ENCODE measurements around the gene LSR.

LSR gene

GRCh38 chr19:35224681-35225571 lies 23.9 kb upstream of the LSR start:
- peak overlapping the region; percentile 47; the same call in 1 of the 2 replicates for H3K9ac ChIP-seq (ENCODE audit: low read length)

DNA sequence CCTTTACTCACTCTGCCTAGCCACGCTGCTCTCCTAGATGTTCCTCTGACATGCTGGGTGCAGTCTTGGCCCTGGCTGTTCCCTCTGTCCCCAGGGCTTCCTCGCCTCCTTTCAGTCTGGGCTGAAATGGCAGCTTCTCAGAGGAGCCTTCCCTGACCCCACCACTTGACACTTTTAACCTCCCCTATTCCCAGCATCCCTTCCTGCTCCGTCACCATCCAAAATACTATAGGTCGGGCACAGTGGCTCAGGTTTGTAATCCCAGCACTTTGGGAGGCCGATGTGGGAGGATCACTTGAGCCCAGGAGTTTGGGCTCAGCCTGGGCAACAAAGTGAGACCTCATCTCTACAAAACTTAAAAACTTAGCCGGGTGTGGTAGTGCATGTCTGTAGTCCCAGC lies 22.9 kb upstream of the LSR start:
- H3K9me2 ChIP-seq (ENCODE audit: low read depth, low read length): no peaks in the 10 kb centered on the region
- no peaks in the 10 kb centered on the region for H3K36me3 ChIP-seq (ENCODE audit: insufficient read depth, low read length)
- no peaks in the 10 kb centered on the region for H3K79me2 ChIP-seq (ENCODE audit: insufficient read depth, low read length)
- H3K4me3 ChIP-seq (ENCODE audit: low read depth, low read length, poor library complexity, severe bottlenecking): no peak overlapping the region
- H3K27me3 ChIP-seq (ENCODE audit: insufficient read depth, low read length): no peaks in the 10 kb centered on the region
- peaks cover 26% of the 10 kb centered on the region for H3K4me1 ChIP-seq (ENCODE audit: insufficient read depth, low read length, severe bottlenecking)
- no peak overlapping the region for H3K4me2 ChIP-seq (ENCODE audit: low read length)
- H4K20me1 ChIP-seq (ENCODE audit: insufficient read depth, low read length): no peaks in the 10 kb centered on the region
- no peak overlapping the region for H3K27ac ChIP-seq (ENCODE audit: low read depth, low read length, poor library complexity, severe bottlenecking)
- H3K9me3 ChIP-seq (ENCODE audit: low read length): no peaks in the 10 kb centered on the region
- TF ChIP-seq EZH2 (IDR thresholded peaks at IDR 0.05; ENCODE audit: borderline replicate concordance, low read length) (no peak), CTCF (IDR thresholded peaks at IDR 0.05; ENCODE audit: low read length) (no peak)
- H2AFZ ChIP-seq (ENCODE audit: low read length): no peak overlapping the region
- no peaks in the 10 kb centered on the region for H3F3A ChIP-seq (ENCODE audit: insufficient read depth, low read length)
- H3K9ac ChIP-seq (ENCODE audit: low read length): no peak overlapping the region

More at GRCh38 chr19:35224681-35225571, 23.9 kb upstream of the LSR start:
- Histone ChIP-seq H3K79me2 (ENCODE audit: insufficient read depth, low read length) (no peaks in the 10 kb centered on the region), H3K4me1 (ENCODE audit: insufficient read depth, low read length, severe bottlenecking) (peaks cover 26% of the 10 kb centered on the region), H3F3A (ENCODE audit: insufficient read depth, low read length) (no peaks in the 10 kb centered on the region), H3K4me2 (ENCODE audit: low read length) (peak overlapping the region; percentile 60), H3K36me3 (ENCODE audit: insufficient read depth, low read length) (no peaks in the 10 kb centered on the region), H2AFZ (ENCODE audit: low read length) (no peak overlapping the region), H3K4me3 (ENCODE audit: low read depth, low read length, poor library complexity, severe bottlenecking) (peak overlapping the region; percentile 47), H3K27ac (ENCODE audit: low read depth, low read length, poor library complexity, severe bottlenecking) (peak overlapping the region; percentile 71), H3K9me3 (ENCODE audit: low read length) (no peaks in the 10 kb centered on the region), H3K27me3 (ENCODE audit: insufficient read depth, low read length) (no peaks in the 10 kb centered on the region), H3K9me2 (ENCODE audit: low read depth, low read length) (no peaks in the 10 kb centered on the region), H4K20me1 (ENCODE audit: insufficient read depth, low read length) (no peaks in the 10 kb centered on the region)
- TF ChIP-seq CTCF (IDR thresholded peaks at IDR 0.05; ENCODE audit: low read length) (peak; percentile 45; the same call in 1 of the 2 replicates), EZH2 (IDR thresholded peaks at IDR 0.05; ENCODE audit: borderline replicate concordance, low read length) (no peak)

- TF ChIP-seq EZH2 (IDR thresholded peaks at IDR 0.05; ENCODE audit: borderline replicate concordance, low read length): no peak
- TF ChIP-seq CTCF (IDR thresholded peaks at IDR 0.05; ENCODE audit: low read length): no peak
- no peaks in the 10 kb centered on the region for H3K9me2 ChIP-seq (ENCODE audit: low read depth, low read length)
- no peak overlapping the region for H3K4me3 ChIP-seq (ENCODE audit: low read depth, low read length, poor library complexity, severe bottlenecking)
- H3K27me3 ChIP-seq (ENCODE audit: insufficient read depth, low read length): no peaks in the 10 kb centered on the region
- H4K20me1 ChIP-seq (ENCODE audit: insufficient read depth, low read length): no peaks in the 10 kb centered on the region
- no peak overlapping the region for H3K27ac ChIP-seq (ENCODE audit: low read depth, low read length, poor library complexity, severe bottlenecking)
- H2AFZ ChIP-seq (ENCODE audit: low read length): no peak overlapping the region
- H3K9me3 ChIP-seq (ENCODE audit: low read length): no peaks in the 10 kb centered on the region
- no peaks in the 10 kb centered on the region for H3F3A ChIP-seq (ENCODE audit: insufficient read depth, low read length)
- H3K36me3 ChIP-seq (ENCODE audit: insufficient read depth, low read length): no peaks in the 10 kb centered on the region
- no peaks in the 10 kb centered on the region for H3K79me2 ChIP-seq (ENCODE audit: insufficient read depth, low read length)
- H3K4me1 ChIP-seq (ENCODE audit: insufficient read depth, low read length, severe bottlenecking): peaks cover 26% of the 10 kb centered on the region
- H3K4me2 ChIP-seq (ENCODE audit: low read length): no peak overlapping the region
- H3K9ac ChIP-seq (ENCODE audit: low read length): no peak overlapping the region
Observed at GRCh38 chr19:35226748-35227147, 22.1 kb upstream of the LSR start.
